ENCODE measurements around the gene MMAB.

MMAB gene

GRCh38 chr12:109542876-109543275 is 30.4 kb downstream of the MMAB start:
- ATAC-seq (ENCODE audit: low read depth) (no peak), DNase-seq (ENCODE audit: low spot score) (no peak)
- Histone ChIP-seq H3K27me3 (ENCODE audit: insufficient read depth, poor library complexity, severe bottlenecking) (no peaks in the 10 kb centered on the region), H3K4me3 (ENCODE audit: severe bottlenecking) (no peak overlapping the region), H3K36me3 (ENCODE audit: low read depth) (no peaks in the 10 kb centered on the region), H3K9me3 (ENCODE audit: severe bottlenecking) (no peaks in the 10 kb centered on the region), H3K4me1 (ENCODE audit: insufficient read depth, poor library complexity, severe bottlenecking) (peaks cover 5% of the 10 kb centered on the region), H3K27ac (ENCODE audit: poor library complexity, severe bottlenecking) (no peak overlapping the region)
- TF ChIP-seq CTCF (IDR thresholded peaks at IDR 0.05; ENCODE audit: poor library complexity, severe bottlenecking), result no peak

GRCh38 chr12:109542014-109542413 is 31.3 kb downstream of the MMAB start:
- no peak overlapping the region for H3K27ac ChIP-seq (ENCODE audit: poor library complexity, severe bottlenecking)
- H3K4me3 ChIP-seq (ENCODE audit: severe bottlenecking), result no peak overlapping the region
- DNase-seq (ENCODE audit: low spot score), result no peak
- peaks cover 5% of the 10 kb centered on the region for H3K4me1 ChIP-seq (ENCODE audit: insufficient read depth, poor library complexity, severe bottlenecking)
- TF ChIP-seq CTCF (IDR thresholded peaks at IDR 0.05; ENCODE audit: poor library complexity, severe bottlenecking), result no peak
- H3K9me3 ChIP-seq (ENCODE audit: severe bottlenecking), result no peaks in the 10 kb centered on the region
- ATAC-seq (ENCODE audit: low read depth), result no peak
- no peaks in the 10 kb centered on the region for H3K36me3 ChIP-seq (ENCODE audit: low read depth)
- H3K27me3 ChIP-seq (ENCODE audit: insufficient read depth, poor library complexity, severe bottlenecking), result no peaks in the 10 kb centered on the region

GRCh38 chr12:109541413-109541726 is 31.9 kb downstream of the MMAB start:
- H3K27me3 ChIP-seq (ENCODE audit: insufficient read depth, poor library complexity, severe bottlenecking), result no peaks in the 10 kb centered on the region
- peaks cover 5% of the 10 kb centered on the region for H3K4me1 ChIP-seq (ENCODE audit: insufficient read depth, poor library complexity, severe bottlenecking)
- no peaks in the 10 kb centered on the region for H3K36me3 ChIP-seq (ENCODE audit: low read depth)
- H3K9me3 ChIP-seq (ENCODE audit: severe bottlenecking), result no peaks in the 10 kb centered on the region
- ATAC-seq (ENCODE audit: low read depth) (no peak), DNase-seq (ENCODE audit: low spot score) (no peak)
- no peak for TF ChIP-seq CTCF (IDR thresholded peaks at IDR 0.05; ENCODE audit: poor library complexity, severe bottlenecking)
- no peak overlapping the region for H3K4me3 ChIP-seq (ENCODE audit: severe bottlenecking)
- no peak overlapping the region for H3K27ac ChIP-seq (ENCODE audit: poor library complexity, severe bottlenecking)

GRCh38 chr12:109540526-109541412 is 32.5 kb downstream of the MMAB start:
- Histone ChIP-seq H3K9me3 (ENCODE audit: severe bottlenecking) (no peaks in the 10 kb centered on the region), H3K27ac (ENCODE audit: poor library complexity, severe bottlenecking) (no peak overlapping the region), H3K27me3 (ENCODE audit: insufficient read depth, poor library complexity, severe bottlenecking) (no peaks in the 10 kb centered on the region), H3K36me3 (ENCODE audit: low read depth) (no peaks in the 10 kb centered on the region), H3K4me3 (ENCODE audit: severe bottlenecking) (no peak overlapping the region), H3K4me1 (ENCODE audit: insufficient read depth, poor library complexity, severe bottlenecking) (peaks cover 2% of the 10 kb centered on the region)
- DNase-seq (ENCODE audit: low spot score) (no peak), ATAC-seq (ENCODE audit: low read depth) (no peak)
- no peak for TF ChIP-seq CTCF (IDR thresholded peaks at IDR 0.05; ENCODE audit: poor library complexity, severe bottlenecking)

- DNase-seq (ENCODE audit: low spot score), result no peak
These were observed 33.8 kb downstream of the MMAB start for GRCh38 chr12:109539508-109539907.

More at GRCh38 chr12:109539508-109539907, 33.8 kb downstream of the MMAB start:
- no peaks in the 10 kb centered on the region for H3K27me3 ChIP-seq (ENCODE audit: insufficient read depth, poor library complexity, severe bottlenecking)
- H3K36me3 ChIP-seq (ENCODE audit: low read depth), result no peaks in the 10 kb centered on the region
- H3K9me3 ChIP-seq (ENCODE audit: severe bottlenecking), result no peaks in the 10 kb centered on the region
- no peak overlapping the region for H3K4me3 ChIP-seq (ENCODE audit: severe bottlenecking)
- H3K27ac ChIP-seq (ENCODE audit: poor library complexity, severe bottlenecking), result no peak overlapping the region
- peak; percentile 46; the same call in 1 of the 3 replicates for ATAC-seq (ENCODE audit: low read depth)
- TF ChIP-seq CTCF (IDR thresholded peaks at IDR 0.05; ENCODE audit: poor library complexity, severe bottlenecking), result no peak
- no peaks in the 10 kb centered on the region for H3K4me1 ChIP-seq (ENCODE audit: insufficient read depth, poor library complexity, severe bottlenecking)
